Right atrium auricular region (tissue), 2 donors: ENCODE results near the gene UXS1. TPM values are rescaled to one million over a fixed set of nuclear protein-coding genes. Genes with fewer than 3 reads are reported as not detected.

Experiments
- DNase-seq: peaks from one replicate; pipeline ENCODE4 v3.0.0-alpha.2; 2019; ENCODE audit warnings: low spot score
- H3K27ac ChIP-seq, 2 donors: fragments of 200-600 bp; sonication (generic); 1 replicate in 1 of 2; 2 replicates in 1 of 2; pipeline ENCODE4 v1.5.1; 2016 to 2019
- H3K27me3 ChIP-seq, 2 donors: fragments of 200-600 bp; sonication (generic); one replicate each; pipeline versions ENCODE4 v1.5.1 to v1.6.0; 2017 to 2019
- H3K36me3 ChIP-seq: fragments of 200-600 bp; sonication (generic); one replicate; pipeline ENCODE4 v1.5.1; 2016
- H3K4me1 ChIP-seq, 2 donors: fragments of 200-600 bp; sonication (generic); one replicate each; pipeline versions ENCODE4 v1.5.1 to v1.6.0; 2017 to 2019
- H3K4me3 ChIP-seq, 2 donors: fragments of 200-600 bp; sonication (generic); 1 replicate in 1 of 2; 2 replicates in 1 of 2; pipeline ENCODE4 v1.5.1; 2017 to 2019; ENCODE audit warnings: mild to moderate bottlenecking in 1 of 2, moderate library complexity in 1 of 2
- H3K9me3 ChIP-seq, 2 donors: fragments of 200-600 bp; sonication (generic); one replicate each; pipeline ENCODE4 v1.5.1; 2019
- CTCF ChIP-seq, 2 donors: fragments of 200-600 bp; sonication (generic); IDR thresholded peaks; one replicate each; pipeline ENCODE4 v1.5.1; 2019; ENCODE audit warnings: antibody characterized with exemption in 2 of 2
- total RNA-seq, 2 donors: library from RNA; depleted of rRNA; stranded (reverse); fragments of >200 nt; gene quantifications; one replicate each; pipeline ENCODE4 v1.1.0, GENCODE V29; 2016

UXS1 gene
- total RNA-seq, 2 donors from 2014 or later = 25.0 to 33.5 TPM

- DNase-seq = no peak
- Histone ChIP-seq H3K36me3 (peaks cover 16% of the 10 kb centered on the region), H3K27ac (no peak overlapping the region), H3K4me3 (no peak overlapping the region), H3K4me1 (no peaks in the 10 kb centered on the region), H3K27me3 (no peaks in the 10 kb centered on the region), H3K9me3 (no peaks in the 10 kb centered on the region)
- TF ChIP-seq CTCF (IDR thresholded peaks at IDR 0.05) = no peak
Measured at GRCh38 chr2:106097038-106098000, 96.8 kb downstream of the UXS1 start.

- DNase-seq = no peak
- Histone ChIP-seq H3K9me3 (no peaks in the 10 kb centered on the region), H3K4me1 (no peaks in the 10 kb centered on the region), H3K27me3 (no peaks in the 10 kb centered on the region), H3K27ac (no peak overlapping the region), H3K36me3 (peaks cover 16% of the 10 kb centered on the region), H3K4me3 (no peak overlapping the region)
- no peak for TF ChIP-seq CTCF (IDR thresholded peaks at IDR 0.05)
Measured at GRCh38 chr2:106096299-106097037, 97.6 kb downstream of the UXS1 start.

GRCh38 chr2:106095478-106096298, 98.4 kb downstream of the UXS1 start:
- Histone ChIP-seq H3K27me3 (no peaks in the 10 kb centered on the region), H3K9me3 (no peaks in the 10 kb centered on the region), H3K27ac (no peak overlapping the region), H3K36me3 (peaks cover 14% of the 10 kb centered on the region), H3K4me3 (no peak overlapping the region), H3K4me1 (no peaks in the 10 kb centered on the region)
- no peak for DNase-seq
- TF ChIP-seq CTCF (IDR thresholded peaks at IDR 0.05) = no peak

- no peak overlapping the region for H3K27ac ChIP-seq
- DNase-seq = no peak
- H3K4me1 ChIP-seq = no peaks in the 10 kb centered on the region
- no peak overlapping the region for H3K4me3 ChIP-seq
- H3K36me3 ChIP-seq = peaks cover 6% of the 10 kb centered on the region
- H3K9me3 ChIP-seq = no peaks in the 10 kb centered on the region
- no peak for TF ChIP-seq CTCF (IDR thresholded peaks at IDR 0.05)
- no peaks in the 10 kb centered on the region for H3K27me3 ChIP-seq
Measured at GRCh38 chr2:106094131-106094841, 99.8 kb downstream of the UXS1 start.
